Left kidney (tissue), 2 donors: Measurements from ENCODE around the gene EXOSC1. TPM values are rescaled to one million over a fixed set of nuclear protein-coding genes. Genes with fewer than 3 reads are reported as not detected.
"Not testable (repeated sequence)": the region's sequence is repeated elsewhere in the genome, so short reads cannot be mapped to it uniquely, and the experiment has no call there.

Source experiments
- DNase-seq: peaks from one replicate; pipeline ENCODE4 v3.0.0-alpha.2; 2013
- polyA plus RNA-seq: library from polyadenylated mRNA; unstranded; fragments of 120-200 nt; gene quantifications from one replicate; pipeline ENCODE4 v1.2.1, GENCODE V29; 2013; ENCODE audit not compliant: insufficient read length

The EXOSC1 gene
- polyA plus RNA-seq, 1 donor, result 41.3 TPM

DNA sequence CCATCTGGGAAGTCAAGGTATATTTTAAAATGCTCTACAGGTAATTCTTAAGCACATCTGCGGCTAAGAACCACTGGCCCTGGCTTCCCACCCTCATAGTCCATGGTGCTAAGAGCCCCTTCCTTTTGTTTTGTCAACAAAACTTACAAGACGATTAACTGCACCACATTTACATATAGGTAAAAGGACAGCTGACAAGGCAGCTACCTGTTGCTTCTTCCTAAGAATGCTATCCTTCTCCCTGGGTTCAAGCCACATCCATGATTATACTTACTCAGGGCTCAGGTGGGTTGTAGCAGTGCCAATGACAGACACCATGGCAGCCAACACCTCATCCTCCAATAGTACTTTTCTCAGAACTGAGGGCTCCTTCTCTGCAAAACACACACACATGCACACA lies 16.5 kb upstream of the EXOSC1 start:
- DNase-seq, result no peak

DNA sequence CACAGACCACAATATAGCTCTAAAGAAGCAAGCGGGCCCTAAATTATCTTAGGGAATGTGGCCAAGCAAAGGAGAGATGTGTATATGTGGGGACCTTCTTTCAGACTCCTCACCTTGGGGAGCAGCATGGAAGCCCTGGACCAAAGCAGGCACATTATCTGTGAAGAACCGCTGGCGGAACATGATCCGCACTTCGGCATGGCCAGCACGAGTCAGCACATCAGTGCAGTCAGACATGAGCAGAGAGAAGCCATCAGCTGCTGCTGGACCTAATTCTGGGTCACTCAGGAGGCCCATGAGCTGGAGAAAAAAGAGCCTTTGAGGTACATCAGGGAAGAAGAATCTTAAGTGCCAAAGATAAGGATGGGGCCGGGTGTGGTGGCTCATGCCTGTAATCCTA lies 14.1 kb upstream of the EXOSC1 start:
- DNase-seq, result no peak

DNA sequence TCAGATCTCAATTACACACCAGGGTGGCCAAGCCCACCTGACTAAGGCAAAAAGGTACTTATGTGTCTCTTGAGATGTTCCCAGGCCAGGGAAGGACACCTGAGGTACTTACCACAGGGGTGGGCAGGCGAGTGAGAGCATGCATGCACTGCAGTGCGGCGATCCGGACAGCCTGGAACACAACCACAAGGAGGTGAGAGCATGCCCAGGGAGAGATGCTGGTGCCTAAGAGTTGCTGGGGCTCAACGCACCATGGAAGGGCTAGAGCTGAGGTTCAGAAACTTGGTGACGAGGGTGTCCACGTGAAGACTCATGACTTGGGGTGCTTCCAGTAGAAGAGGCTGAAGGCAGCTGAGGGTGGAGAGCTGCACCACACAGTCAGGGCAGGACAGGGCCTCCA lies 13.3 kb upstream of the EXOSC1 start:
- no peak for DNase-seq

DNA sequence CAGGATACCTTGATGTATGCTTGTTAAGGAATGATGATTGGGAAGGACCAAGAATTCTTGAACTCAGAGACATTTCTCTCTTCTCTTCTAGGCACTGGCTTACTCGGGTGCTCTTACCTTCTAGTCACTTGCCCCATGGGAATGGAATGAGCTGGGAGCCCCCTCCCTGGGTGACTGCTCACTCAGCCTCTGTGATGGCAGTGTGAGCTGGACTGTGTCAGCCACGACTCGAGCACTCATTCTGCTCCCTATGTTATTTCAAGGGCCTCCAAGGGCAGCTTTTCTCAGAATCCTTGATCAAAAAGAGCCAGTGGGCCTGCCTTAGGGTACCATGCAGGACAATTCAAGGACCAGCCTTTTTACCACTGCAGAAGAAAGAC lies 10.9 kb upstream of the EXOSC1 start:
- DNase-seq, result no peak

DNA sequence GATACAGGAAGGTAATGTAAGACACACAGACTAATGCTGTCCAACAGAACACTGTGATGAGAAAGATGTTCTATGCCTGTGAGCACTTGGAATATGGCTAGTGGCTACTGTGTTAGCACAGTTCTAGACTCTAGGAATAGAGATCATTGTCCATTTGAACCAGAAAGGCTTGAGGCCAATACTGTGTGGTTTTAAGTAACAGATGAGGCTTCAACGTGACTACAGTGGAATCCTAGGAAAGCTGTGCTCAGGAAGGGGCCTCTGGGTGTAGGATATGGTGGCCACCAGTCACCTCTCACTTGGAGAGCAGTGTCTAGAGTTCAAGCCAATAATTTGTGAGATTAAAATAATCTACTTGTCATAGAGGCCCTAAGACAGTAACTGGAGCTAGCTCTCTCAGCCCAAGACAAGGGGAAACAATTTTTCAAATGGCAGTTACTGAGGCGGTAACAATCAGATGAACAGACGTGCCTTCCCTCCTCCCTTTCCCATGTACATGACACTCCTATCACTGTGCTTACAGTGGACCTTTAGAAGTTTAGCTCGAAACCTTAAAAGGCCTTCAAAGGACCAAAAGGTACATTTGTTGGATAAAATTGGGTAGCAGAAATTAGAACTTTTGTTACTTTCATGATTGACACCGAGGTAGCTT lies 10.4 kb upstream of the EXOSC1 start:
- DNase-seq, result no peak

DNA sequence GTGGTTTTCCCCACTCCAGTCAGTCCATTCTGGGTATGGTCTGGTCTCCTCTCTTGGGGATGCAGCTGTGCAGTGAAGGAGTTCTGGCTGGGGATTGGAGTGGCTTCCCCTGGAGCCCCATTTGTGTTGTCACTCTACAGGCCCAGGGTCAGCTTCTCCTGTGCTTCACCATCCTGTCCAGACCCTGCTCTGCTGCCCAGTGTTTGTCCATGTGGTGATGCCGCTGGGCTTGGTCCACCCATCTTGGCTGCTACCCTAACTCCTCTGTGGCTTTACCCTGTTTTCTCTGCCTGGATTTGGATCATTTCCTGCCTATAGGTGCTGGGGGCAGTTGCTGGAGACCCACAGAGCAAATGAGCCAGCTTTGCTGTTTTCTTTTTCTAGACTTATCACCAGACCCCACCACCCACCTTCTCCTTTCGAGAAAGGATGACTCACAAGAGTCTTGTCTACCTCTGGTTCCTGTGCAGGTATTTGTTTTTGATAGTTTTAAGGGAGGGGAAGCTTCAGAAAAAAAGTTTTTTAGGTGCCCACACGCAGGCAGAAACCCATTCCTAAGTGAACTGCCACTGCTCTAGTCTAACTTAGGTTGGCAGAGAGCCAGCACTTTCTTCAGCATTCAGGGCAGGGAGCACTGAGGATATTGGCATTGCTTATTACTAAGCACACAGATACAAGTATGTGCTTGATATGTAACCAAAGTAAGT lies 8.7 kb upstream of the EXOSC1 start:
- DNase-seq, result no peak

DNA sequence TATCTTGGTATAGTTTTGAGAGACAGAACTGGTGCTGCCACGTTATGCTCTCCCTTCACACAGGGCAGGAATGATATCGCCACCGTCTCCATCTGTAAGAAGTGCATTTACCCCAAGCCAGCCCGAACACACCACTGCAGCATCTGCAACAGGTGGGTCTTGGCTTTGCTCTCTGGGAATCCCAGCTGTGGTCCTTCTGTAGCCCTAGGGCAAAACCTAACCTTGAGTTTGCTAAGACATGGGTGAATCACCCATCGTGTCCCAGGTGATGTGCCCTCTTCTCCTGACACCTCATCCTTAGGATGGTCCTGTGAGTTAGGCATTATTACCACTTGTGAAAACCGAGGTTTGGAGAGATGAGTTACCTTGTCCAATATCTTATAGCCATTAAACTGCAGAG lies 6.5 kb upstream of the EXOSC1 start:
- DNase-seq, result no peak

DNA sequence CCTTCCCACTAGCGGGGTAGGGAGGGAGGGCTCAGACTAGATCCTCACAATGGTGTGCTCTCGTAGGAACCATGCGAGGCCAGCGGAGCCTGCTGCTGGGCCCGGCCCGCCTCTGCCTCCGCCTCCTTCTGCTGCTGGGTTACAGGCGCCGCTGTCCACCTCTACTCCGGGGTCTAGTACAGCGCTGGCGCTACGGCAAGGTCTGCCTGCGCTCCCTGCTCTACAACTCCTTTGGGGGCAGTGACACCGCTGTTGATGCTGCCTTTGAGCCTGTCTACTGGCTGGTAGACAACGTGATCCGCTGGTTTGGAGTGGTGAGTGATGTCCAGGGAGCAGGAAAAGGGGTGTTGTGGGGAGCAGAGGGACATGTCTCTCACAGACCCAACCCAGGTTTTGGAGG lies 5.8 kb upstream of the EXOSC1 start:
- no peak for DNase-seq

DNA sequence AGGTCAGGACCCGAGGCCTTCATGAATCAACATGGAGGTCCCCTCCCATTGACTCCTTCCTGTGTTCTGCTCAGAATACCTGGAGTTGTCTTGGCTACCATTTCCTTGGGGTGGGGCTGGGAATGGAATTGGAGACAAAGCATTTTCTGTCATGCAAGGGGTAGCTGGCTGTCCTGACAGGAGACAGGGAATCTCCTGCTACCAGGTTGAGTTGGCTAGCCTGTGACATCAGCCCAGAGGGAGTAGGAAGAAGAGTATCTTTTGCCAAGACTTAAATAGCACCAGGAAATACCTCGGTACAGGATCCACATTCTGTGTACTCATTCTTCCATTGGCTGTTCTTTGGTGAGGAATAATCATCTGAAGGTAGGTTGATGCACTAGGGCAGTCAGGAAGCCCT lies 5.0 kb upstream of the EXOSC1 start:
- DNase-seq, result no peak

DNA sequence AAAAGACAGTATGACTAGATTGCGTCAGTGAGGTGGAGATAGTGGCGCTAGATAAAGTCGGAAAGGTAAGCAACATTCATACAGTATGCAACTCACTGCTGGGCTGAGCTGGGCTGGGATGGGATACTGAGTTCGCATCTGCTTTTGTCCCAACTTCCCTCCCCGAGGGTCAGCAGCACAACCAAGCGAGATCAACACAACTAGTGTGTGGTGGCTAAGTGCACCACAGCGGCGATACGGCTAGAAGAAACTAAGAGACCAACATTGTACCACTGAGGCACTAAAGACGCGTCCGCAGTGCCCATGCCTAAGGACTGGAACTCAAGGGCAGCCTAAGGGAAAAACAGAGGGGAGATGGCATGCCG lies 467 bp downstream of the EXOSC1 start:
- no peak for DNase-seq

DNA sequence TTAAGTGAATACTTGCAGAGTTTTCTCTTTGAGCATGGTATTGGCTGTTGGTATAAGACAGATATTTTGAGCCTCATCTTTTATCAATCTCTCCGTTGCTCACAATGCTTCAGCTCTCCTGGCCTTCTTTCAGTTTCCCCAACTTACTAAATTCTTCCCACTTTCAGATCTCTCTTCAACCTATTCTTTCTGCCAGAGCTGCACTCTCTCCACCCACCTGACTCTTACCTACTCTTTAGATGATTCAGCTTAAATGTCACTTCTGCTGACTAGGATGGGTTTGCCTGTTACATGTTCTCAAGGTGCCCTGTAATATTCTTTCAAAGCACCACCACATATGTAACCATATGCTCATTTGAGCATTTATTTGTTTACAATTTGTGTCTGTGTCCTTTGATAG lies 1.6 kb downstream of the EXOSC1 start:
- no peak for DNase-seq

DNA sequence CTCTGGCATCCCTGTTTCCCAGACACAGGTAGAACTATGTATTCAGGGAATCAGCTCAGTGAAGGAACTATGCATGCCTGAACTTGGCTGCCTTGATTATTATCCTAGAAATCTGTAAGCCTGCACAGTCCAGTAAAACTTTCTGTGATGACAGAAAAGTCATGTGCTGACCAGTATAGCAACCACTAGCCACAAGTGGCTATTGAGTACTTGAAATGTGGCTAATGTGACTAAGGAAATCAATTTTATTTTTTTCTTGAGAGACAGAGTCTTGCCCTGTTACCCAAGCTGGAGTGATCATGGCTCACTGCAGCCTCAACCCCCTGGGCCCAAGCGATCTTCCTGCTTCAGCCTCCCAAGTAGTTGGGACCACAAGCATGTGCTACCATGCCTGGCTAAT lies 3.5 kb downstream of the EXOSC1 start:
- no peak for DNase-seq

DNA sequence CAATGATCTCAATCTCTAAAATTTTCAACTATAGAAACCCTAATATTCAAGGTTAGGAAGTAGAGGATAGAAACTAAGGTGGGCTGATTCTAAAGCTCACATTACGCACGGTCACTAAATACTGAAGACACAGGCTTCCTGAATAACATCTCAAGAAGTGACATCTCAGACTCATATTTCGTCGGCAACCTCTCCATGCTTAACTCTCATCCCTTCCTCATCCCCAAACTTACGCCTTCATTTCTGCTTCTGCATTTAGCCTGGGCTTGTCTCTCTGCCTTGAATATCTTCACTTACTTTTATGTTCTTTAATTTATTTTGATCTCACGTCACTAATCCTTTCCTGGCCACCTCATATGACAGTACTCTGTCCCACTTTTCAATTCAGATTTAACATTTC lies 10.6 kb downstream of the EXOSC1 start:
- no peak for DNase-seq

DNA sequence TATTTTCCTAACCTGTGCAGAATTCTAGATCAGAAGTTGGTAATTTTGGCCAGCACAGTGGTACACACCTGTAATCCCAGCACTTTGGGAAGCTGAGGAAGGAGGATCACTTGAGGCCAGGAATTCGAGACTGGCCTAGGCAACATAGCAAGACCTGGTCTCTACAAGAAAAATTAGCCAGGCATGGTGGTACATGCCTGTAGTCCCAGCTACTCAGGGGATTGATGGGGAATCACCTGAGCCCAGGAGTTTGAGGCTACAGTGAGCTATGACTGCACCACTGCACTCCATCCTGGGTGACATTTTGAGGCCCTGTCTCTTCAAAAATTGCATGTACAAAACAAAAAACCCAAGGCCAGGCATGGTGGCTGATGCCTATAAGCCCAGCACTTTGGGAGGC lies 11.2 kb downstream of the EXOSC1 start:
- DNase-seq, result no peak

DNA sequence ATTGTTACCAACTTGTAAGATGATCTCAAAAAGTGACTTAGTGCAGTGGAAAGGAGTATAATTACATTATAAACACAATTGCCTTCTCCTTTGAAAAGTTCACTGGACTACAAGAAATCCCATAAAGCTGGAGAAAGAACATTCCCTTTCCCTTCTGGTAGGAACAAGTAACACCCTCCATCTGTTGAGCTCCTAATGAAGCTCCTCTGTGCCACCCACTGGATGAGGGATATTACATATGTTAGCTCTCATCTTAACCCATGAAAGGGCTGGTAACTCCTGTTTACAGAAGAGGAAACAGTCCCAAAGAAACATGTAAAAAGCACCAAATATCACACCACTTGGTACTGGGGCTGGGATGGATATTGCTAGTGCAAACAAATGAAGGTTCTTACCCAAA lies 11.8 kb downstream of the EXOSC1 start:
- no peak for DNase-seq

DNA sequence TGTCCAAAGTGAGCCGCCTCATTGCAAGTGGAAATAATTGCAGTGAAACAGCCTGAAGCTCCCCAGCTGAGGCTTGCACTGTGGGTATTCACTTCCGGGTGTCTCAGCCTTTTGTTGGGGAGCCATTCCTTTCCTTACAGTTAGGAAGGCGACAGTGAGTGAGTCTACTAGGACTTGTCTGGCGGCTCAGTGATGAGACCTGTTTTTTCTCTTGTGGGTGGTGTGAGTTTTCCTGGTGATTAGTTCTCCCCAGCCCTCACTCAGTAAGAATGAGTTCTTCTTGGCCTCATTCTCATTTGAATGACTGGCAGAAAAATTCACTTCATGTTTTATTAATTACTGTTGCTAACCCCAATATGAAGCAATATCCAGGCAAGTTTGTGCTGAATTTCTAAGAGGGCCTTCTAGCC lies 17.2 kb downstream of the EXOSC1 start:
- no peak for DNase-seq

DNA sequence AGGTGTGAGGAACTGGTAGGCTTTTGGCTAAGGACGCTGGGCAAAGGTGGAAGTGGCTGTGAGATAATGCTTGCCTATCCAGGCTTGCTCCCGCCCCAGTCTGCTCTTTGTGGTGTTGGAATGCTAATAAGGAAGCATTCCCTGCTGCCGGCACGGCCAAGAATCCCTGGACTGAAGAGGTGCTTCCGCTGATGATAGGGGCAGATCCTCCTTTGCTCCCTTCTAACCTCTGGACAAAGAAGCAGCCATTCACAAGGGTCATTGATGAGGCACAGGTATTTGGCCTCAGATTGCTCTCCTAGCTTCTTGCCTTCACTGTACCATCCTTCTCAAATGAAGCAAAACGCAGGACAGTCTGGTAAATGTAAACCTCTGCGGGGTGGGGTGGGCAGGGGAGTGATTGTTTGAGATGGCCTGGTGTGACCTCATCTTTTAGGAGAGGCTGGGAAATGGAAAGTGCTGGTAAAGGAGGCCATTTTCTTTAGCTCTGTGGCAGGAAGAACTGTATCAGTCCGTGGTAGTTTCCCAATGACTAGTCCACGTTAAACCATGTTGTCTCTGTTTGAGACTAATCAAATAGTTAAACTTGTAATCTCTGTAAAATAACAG lies 18.1 kb downstream of the EXOSC1 start:
- no peak for DNase-seq

DNA sequence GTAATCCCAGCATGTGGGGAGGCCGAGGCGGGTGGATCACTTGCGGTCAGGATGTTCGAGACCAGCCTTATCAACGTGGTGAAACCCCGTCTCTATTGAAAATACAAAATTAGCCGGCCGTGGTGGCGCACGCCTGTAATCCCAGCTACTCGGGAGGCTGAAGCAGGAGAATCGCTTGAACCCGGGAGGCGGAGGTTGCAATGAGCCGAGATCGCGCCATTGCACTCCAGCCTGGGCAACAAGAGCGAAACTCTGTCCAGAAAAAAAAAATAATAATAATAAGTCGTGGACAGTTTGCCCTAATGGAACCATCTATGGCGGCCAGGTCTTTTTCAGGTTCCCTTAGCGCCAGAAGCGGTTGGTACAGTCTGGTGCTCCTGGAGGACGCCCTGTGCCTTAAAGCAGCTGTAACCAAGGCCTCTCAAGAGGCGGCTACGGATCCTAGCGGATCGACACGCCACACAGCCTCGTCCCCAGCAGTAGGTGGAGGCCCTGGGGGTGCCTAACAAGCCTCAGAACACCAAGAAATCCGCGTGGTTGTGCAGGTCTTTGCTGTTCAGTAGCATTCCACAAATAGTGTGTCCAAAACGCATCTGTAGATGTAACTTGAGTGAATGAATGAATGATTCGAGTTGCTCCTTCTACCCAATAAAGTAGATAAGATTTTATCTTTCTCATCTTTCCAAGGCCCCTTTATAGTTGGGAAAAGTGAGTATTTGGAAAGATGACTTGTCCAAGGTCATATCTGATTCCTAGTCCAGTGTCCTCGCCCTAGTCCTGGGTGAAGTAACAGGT lies 18.8 kb downstream of the EXOSC1 start:
- no peak for DNase-seq

DNA sequence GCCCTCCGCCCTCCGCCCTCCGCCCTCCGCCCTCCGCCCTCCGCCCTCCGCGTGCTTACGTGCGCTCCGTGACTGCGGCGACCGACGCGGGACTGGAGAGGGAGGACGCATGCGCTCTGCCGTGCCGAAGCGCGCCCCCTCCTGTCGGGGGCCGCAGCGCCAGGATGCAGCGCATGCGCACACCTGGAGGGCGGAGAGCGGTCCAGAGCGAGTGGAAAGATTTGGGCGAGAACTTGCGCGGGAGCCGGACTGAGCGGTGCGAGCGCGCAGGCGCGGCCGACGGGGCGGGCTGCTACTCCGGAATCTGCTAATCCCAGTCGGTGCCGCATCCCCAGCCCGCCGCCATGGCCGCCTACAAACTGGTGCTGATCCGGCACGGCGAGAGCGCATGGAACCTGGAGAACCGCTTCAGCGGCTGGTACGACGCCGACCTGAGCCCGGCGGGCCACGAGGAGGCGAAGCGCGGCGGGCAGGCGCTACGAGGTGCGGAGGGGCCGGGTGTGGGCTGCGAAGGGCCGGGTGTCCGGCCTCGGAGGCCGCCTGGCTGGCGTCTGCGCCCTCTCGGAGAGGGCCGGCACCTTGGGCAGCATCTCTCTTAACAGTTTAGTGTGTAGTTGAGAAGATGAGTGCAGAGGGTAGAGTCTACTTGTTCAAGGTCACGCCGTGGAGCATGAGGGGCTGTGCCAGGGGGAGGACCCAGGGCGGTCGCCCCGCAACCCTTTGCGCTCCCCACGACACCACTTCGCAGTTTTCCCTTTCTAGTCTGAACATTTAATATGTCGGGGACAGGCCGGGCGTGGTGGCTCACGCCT lies 19.6 kb downstream of the EXOSC1 start, which contains the start of gene PGAM1:
Gene PGAM1, plus strand, starts transcription at position 228 of the 812 bp plus-strand sequence. Its CDS starts 117 bp downstream, at position 345.
- peak; percentile 95 for DNase-seq

DNA sequence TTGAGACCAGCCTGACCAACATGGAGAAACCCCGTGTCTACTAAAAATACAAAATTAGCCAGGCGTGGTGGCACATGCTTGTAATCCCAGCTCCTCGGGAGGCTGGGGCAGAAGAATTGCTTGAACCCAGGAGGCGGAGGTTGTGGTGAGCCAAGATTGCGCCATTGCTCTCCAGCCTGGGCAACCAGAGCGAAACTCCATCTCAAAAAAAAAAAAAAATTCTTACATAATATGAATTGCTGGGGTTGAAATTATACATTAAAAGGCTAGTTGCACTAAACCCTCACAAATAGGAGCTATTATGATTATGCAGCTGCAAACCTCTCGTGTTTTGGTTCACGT lies 22.1 kb downstream of the EXOSC1 start:
- DNase-seq, result not testable (repeated sequence)

DNA sequence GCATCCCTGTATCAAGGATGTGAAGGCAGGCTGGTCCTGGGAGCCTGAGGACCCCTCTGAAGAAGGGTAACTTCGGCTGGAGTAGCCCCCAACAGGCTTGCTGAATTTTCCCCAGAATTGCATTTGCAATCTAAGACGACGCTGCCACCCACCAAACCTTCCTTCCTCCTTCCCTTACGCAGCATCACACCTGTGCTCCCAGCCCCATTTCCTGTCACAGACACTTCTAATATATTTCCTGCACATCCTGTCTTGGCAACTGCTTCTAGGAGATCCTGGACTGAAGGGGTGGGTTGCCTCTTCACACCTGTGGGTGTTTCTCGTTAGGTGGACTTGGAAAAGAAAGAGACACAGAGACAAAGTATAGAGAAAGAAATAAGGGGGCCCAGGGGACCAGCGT lies 29.2 kb downstream of the EXOSC1 start:
- DNase-seq, result no peak

DNA sequence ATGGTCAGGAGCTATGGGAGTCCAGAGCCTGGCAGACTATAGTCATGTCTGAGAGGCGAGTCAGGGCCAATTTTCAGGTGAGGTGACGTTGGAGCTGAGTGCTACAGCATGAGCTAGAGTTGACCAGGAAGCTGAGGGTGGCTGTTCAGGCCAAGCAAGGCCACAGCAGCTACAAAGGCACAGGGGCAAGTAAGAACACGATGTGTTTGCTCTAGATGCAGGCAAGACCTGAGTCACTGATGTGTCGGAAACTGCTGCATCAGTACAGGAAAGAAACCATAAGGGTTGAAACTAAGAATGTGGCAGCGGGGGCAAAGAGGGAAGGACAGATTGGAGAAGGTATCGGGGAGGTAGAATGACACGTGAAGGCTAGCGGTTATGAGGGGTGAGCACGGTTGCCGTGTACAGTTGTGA lies 32.9 kb downstream of the EXOSC1 start:
- no peak for DNase-seq
